NT2/D1 (cell line): Measurements from ENCODE around the gene SQSTM1.

ENCODE experiments used
- SUZ12 ChIP-seq: IDR thresholded peaks from 2 replicates; pipeline ENCODE4 v1.6.1; 2011; ENCODE audit not compliant: insufficient read length, insufficient read depth; ENCODE audit errors: extremely low read depth
- YY1 ChIP-seq: IDR thresholded peaks from 2 replicates; pipeline ENCODE4 v1.6.1; 2011; ENCODE audit not compliant: insufficient read length, insufficient read depth
- ZNF274 ChIP-seq: IDR thresholded peaks from 2 replicates; pipeline ENCODE4 v1.6.1; 2011; ENCODE audit warnings: mild to moderate bottlenecking, low read depth, low read length

DNA sequence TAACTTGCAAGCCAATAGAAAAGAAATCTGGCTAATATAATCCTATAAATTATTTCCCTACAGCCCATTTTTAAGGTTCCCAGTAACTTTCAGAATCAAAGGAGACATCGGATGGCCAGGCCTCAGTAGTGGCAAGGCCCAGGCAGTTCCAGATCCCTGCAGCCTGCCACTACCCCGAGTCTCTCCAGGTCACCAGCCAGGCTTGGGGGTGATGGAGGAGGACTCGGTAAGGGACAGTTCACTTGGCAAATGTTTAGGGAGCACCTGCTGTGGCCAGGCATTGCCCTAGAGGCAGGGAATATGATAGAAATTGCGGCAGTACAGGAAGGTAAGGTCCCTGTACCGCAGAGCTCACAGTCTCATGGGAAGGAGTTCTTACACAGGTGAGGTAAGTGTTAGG, 42.1 kb upstream of the SQSTM1 start:
- TF ChIP-seq YY1 (no peak), ZNF274 (no peak), SUZ12 (no peak)
